ENCODE data around the gene MRPL20.
"Not testable (repeated sequence)": the region's sequence is repeated elsewhere in the genome, so short reads cannot be mapped to it uniquely, and the experiment has no call there.

The MRPL20 gene

GRCh38 chr1:1425753-1426495 lies 18.8 kb upstream of the MRPL20 start:
- DNase-seq: peak; percentile 81

- DNase-seq: no peak
Measured at GRCh38 chr1:1425426-1425752, 18.3 kb upstream of the MRPL20 start.

- no peak for DNase-seq
Measured at GRCh38 chr1:1424707-1425106, 17.6 kb upstream of the MRPL20 start.

- DNase-seq: no peak
Measured at GRCh38 chr1:1423245-1423597, 16.1 kb upstream of the MRPL20 start.

GRCh38 chr1:1422465-1423244 lies 15.6 kb upstream of the MRPL20 start:
- DNase-seq: no peak

- DNase-seq: no peak
Measured at GRCh38 chr1:1421907-1422464, 14.9 kb upstream of the MRPL20 start.

- peak; percentile 55 for DNase-seq
Measured at GRCh38 chr1:1421147-1421906, 14.2 kb upstream of the MRPL20 start, which contains the start of gene ANKRD65. Gene ANKRD65, minus strand, starts transcription at chr1:1421276. Its CDS starts 271 bp downstream, at chr1:1421005.

GRCh38 chr1:1420654-1421141 lies 13.6 kb upstream of the MRPL20 start:
- no peak for DNase-seq

- DNase-seq: peak; percentile 43
Measured at GRCh38 chr1:1419813-1420653, 12.9 kb upstream of the MRPL20 start.

- no peak for DNase-seq
Measured at GRCh38 chr1:1419363-1419812, 12.3 kb upstream of the MRPL20 start.

- DNase-seq: no peak
Measured at GRCh38 chr1:1418464-1419362, 11.6 kb upstream of the MRPL20 start.

- not testable (repeated sequence) for DNase-seq
Measured at GRCh38 chr1:1417825-1418463, 10.9 kb upstream of the MRPL20 start.

GRCh38 chr1:1417396-1417795 lies 10.3 kb upstream of the MRPL20 start:
- DNase-seq: not testable (repeated sequence)

GRCh38 chr1:1415751-1416150 lies 8.7 kb upstream of the MRPL20 start:
- DNase-seq: no peak

- DNase-seq: not testable (repeated sequence)
Measured at GRCh38 chr1:1412311-1412902, 5.3 kb upstream of the MRPL20 start.

GRCh38 chr1:1411626-1412025 lies 4.5 kb upstream of the MRPL20 start:
- no peak for DNase-seq

GRCh38 chr1:1410238-1410637 lies 3.1 kb upstream of the MRPL20 start:
- not testable (repeated sequence) for DNase-seq

GRCh38 chr1:1407636-1408318 lies 684 bp upstream of the MRPL20 start:
- DNase-seq: no peak

GRCh38 chr1:1406101-1406820 lies 832 bp downstream of the MRPL20 start:
- DNase-seq: no peak
